MM.1S (cell line): ENCODE data around the gene ODF2.

Experiments
- CTCF ChIP-seq: fragments of 300-600 bp; sonication (generic); IDR thresholded peaks from 2 replicates; pipeline ENCODE4 v1.5.1; 2016; ENCODE audit warnings: antibody characterized with exemption, low read length, mixed read lengths
- EZH2 ChIP-seq: fragments of 300-600 bp; sonication (generic); optimal IDR thresholded peaks from 2 replicates; pipeline ENCODE3; 2017; ENCODE audit warnings: low read depth, mild to moderate bottlenecking, antibody characterized with exemption, low read length, mixed read lengths

- TF ChIP-seq CTCF (0 out of 2 replicates have a peak, but pooled peaks have one; percentile 10), EZH2 (no peak)
Observed at GRCh38 chr9:128420651-128421481, 34.9 kb upstream of the ODF2 start, which contains the start of gene CERCAM.
